HFF-Myc (cell line): ENCODE results near the gene FAM83F.

ENCODE experiments used
- DNase-seq: peaks from one replicate; pipeline ENCODE4 v3.0.0-alpha.2; 2011; ENCODE audit warnings: low read depth; ENCODE audit errors: extremely low read depth
- H3K4me3 ChIP-seq: replicated peaks from 2 replicates; pipeline ENCODE4 v1.5.1; 2011; ENCODE audit warnings: low read depth, mild to moderate bottlenecking, control low read depth, low read length
- CTCF ChIP-seq: IDR thresholded peaks from 2 replicates; pipeline ENCODE4 v1.5.1; 2012; ENCODE audit warnings: mild to moderate bottlenecking, low read depth, low read length, control low read depth; ENCODE audit errors: missing control alignments

The FAM83F gene

GRCh38 chr22:39958949-39959639, 35.7 kb upstream of the FAM83F start:
- H3K4me3 ChIP-seq, result no peak overlapping the region
- no peak for TF ChIP-seq CTCF
- no peak for DNase-seq

- DNase-seq, result peak; percentile 31
- H3K4me3 ChIP-seq, result no peak within 1 kb of the TSS; the same call in 1 of the 2 replicates
- TF ChIP-seq CTCF, result peak; percentile 55
Observed at GRCh38 chr22:39959640-39960447, 34.9 kb upstream of the FAM83F start, which contains the start of gene TMA7B. Gene TMA7B, plus strand, starts transcription at chr22:39960397. Its CDS starts 3,978 bp downstream, at chr22:39964375.

DNA sequence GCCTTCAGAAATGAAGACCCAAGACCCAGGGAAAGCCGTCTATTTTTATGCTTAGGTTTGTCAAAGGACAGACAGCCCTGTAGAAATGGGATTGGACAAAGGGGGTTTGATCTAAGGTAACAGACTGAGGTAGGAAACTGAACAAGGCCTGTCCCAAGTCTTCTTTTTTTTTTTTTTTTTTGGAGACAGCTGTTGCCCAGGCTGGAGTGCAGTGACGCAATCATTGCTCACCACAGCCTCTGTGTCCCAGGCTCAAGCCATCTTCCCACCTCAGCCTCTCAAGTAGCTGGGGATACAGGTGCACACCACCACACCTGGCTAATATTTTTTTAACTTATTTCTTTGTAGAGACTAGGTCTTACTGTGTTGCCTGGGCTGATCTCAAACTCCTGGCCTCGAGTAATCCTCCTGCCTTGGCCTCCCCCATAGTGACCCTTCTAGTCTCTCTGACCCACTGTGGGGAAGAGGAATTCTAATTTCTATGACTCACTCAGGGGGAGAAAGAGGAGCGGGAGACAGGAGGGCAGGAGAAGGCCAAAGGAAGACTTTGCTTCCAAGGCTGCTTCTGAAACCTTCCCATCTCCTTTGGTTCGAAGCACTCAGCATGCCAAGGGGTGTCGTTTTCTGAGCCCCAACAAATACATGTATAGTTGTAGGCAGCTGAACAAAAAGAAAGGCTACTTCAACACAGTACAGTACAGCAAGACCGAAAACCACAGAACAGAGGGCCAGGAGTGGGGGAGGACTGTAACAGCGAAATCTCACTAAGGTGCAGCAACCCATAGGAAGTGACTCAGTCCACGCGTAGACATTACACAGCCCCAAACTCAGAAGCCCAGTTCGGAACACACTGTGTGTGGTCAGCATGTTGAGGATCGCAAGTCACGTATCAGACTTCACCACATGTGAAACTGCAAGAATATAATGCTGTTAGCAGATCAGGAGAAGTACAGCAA, 33.7 kb upstream of the FAM83F start:
- no peak overlapping the region; the same call in 1 of the 2 replicates for H3K4me3 ChIP-seq
- DNase-seq, result peak; percentile 77
- no peak for TF ChIP-seq CTCF

DNA sequence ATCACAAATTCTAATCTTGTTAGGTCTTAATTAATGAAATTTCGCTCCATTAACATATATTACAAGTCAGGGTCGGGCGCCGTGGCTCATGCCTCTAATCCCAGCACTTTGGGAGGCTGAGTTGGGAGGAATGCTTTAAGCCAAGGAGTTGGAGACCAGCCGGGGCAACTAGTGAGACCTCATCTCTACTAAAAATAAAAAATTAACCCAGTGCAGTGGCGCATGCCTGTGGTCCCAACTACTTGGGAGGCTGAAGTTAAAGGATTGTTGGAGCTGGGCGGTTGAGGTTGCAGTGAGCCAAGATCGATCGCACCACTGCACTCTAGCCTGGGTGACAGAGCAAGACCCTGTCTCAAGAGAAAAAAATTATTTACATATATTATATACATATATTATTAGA, 32.7 kb upstream of the FAM83F start:
- H3K4me3 ChIP-seq, result no peak overlapping the region
- TF ChIP-seq CTCF, result no peak
- no peak for DNase-seq

- TF ChIP-seq CTCF, result no peak
- H3K4me3 ChIP-seq, result no peak overlapping the region
- no peak for DNase-seq
Observed at GRCh38 chr22:39965748-39966147, 29.0 kb upstream of the FAM83F start.

- DNase-seq, result no peak
Observed at GRCh38 chr22:39966470-39966869, 28.3 kb upstream of the FAM83F start.

More at GRCh38 chr22:39966470-39966869, 28.3 kb upstream of the FAM83F start:
- H3K4me3 ChIP-seq, result no peak overlapping the region
- no peak for TF ChIP-seq CTCF
